Thymus (tissue), 11 donors: ENCODE measurements around the gene PPDPF. TPM values are rescaled to one million over a fixed set of nuclear protein-coding genes. Genes with fewer than 3 reads are reported as not detected.

ENCODE experiments used
- DNase-seq, 9 donors: peaks; one replicate each; pipeline ENCODE4 v3.0.0-alpha.2; 2013; ENCODE audit warnings: low spot score in 9 of 9, low read depth in 6 of 9, missing footprints in 1 of 9
- H3K27ac ChIP-seq, 2 donors: one replicate each; pipeline ENCODE4 v1.5.1; 2013; ENCODE audit warnings: control low read depth in 1 of 2, low read depth in 1 of 2, low read length in 1 of 2, mild to moderate bottlenecking in 1 of 2, moderate library complexity in 1 of 2
- H3K27me3 ChIP-seq, 2 donors: one replicate each; pipeline ENCODE4 v1.5.1; 2013; ENCODE audit warnings: low read length in 1 of 2; ENCODE audit not compliant: control insufficient read depth in 2 of 2, insufficient read depth in 1 of 2
- H3K36me3 ChIP-seq, 2 donors: one replicate each; pipeline ENCODE4 v1.5.1; 2013; ENCODE audit warnings: low read length in 1 of 2, mild to moderate bottlenecking in 1 of 2, moderate library complexity in 1 of 2; ENCODE audit not compliant: control insufficient read depth in 2 of 2, insufficient read depth in 2 of 2
- H3K4me1 ChIP-seq, 2 donors: one replicate each; pipeline ENCODE4 v1.5.1; 2013; ENCODE audit warnings: low read length in 2 of 2; ENCODE audit not compliant: control insufficient read depth in 2 of 2, insufficient read depth in 2 of 2
- H3K4me3 ChIP-seq, 2 donors: one replicate each; pipeline ENCODE4 v1.5.1; 2013; ENCODE audit warnings: low read length in 2 of 2, control low read depth in 1 of 2, mild to moderate bottlenecking in 1 of 2
- H3K9me3 ChIP-seq, 2 donors: one replicate each; pipeline ENCODE4 v1.5.1; 2013; ENCODE audit warnings: low read length in 1 of 2, mild to moderate bottlenecking in 1 of 2; ENCODE audit not compliant: control insufficient read depth in 2 of 2, insufficient read depth in 1 of 2
- WGBS: extraction: QIAGEN DNeasy Blood & Tissue Kit; methylation state at CpG from one replicate; pipeline ENCODE4 v1.1.7; 2013; 5-methylcytosine and 5-hydroxymethylcytosine counted together
- polyA plus RNA-seq: library from polyadenylated mRNA; stranded (reverse); fragments of 200-250 nt; gene quantifications from one replicate; pipeline ENCODE4 v1.2.3, GENCODE V29; 2013
- total RNA-seq: library from RNA; stranded (reverse); fragments of 120-200 nt; gene quantifications from one replicate; pipeline ENCODE4 v1.2.4, GENCODE V29; 2013
- donor health status: healthy.

PPDPF gene
- total and polyA plus RNA-seq, 2 donors, result 18.0 to 229 TPM

DNA sequence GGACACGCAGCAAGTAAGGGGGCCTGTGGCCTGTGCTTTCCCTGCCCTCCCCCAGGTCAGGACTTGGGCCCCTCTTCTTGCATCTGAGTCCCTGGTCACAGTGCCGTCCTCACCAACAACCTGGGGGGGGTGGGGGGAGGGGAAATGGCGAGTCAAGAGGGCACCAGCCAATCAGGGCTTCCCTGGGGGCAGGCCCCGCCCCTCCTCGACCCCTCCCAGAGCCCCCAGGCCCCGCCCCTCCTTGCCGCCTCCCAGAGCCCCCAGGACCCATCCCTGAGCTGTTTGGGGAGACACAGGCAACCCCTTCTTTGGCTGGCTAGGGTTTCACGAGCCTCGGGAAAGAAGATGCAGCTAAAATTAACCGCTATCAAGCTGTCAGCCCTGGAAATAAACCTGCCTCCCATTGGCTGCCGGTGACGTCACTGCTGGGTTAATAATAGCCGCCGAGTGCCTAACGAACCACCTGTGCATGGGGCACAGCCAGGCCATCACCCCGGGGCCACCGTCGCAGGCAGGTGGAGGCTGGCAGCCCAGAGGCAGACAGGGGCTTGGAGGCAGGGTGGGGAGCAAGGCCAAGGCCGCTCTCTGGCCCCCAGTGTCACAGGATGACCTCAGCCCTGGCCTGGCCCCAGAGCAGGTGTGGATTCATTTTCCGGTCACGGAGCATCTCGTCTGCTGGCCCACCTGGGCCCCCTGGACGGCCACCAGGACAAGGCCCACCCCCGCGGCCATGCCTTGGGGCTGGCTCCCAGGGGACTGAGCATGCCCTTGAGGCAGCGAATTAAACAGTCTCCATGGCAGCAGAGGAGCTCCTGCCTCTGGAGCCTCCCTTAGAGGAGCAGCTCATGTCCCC, 18.5 kb upstream of the PPDPF start:
- no peaks in the 10 kb centered on the region for H3K4me1 ChIP-seq
- 49% methylated on average over 26 of the region's 26 CpGs for WGBS
- H3K36me3 ChIP-seq, result no peaks in the 10 kb centered on the region
- peaks cover 3 to 10% of the 10 kb centered on the region in 2 donors for H3K9me3 ChIP-seq
- H3K27ac ChIP-seq, result no peak overlapping the region
- peaks cover 39 to 69% of the 10 kb centered on the region in 2 donors for H3K27me3 ChIP-seq
- peak in 1 of 9 donors; percentile 23 for DNase-seq
- no peak overlapping the region for H3K4me3 ChIP-seq

DNA sequence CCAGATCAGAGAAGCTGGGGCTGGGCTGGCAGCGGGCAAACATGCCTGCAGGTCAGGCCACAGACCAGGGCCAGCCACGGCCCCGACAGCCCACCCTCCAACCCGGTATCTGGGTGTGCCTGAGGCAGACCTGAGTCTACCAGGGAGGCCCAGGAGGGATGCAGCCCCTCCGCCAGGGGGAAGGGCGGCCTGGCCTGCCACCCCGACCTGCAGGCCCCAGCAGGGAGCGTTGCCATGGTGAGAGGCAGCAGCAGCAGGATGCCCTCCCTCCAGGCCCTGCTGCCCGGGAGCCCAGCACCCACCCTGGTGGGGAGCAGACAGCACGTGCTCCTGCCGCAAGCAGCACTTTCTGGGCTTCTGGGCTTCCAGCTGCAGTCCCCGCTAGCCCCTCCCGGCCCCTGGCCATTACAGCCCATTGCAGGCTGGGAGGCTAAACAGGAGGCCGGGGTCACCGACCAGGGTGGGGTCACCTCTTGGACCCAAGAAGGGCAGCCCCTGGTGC, 17.8 kb upstream of the PPDPF start:
- no peaks in the 10 kb centered on the region for H3K4me1 ChIP-seq
- DNase-seq, result no peak
- peaks cover 3 to 10% of the 10 kb centered on the region in 2 donors for H3K9me3 ChIP-seq
- no peak overlapping the region for H3K4me3 ChIP-seq
- H3K27ac ChIP-seq, result no peak overlapping the region
- WGBS, result 77% methylated on average over 15 of the region's 15 CpGs
- peaks cover 32 to 64% of the 10 kb centered on the region in 2 donors for H3K27me3 ChIP-seq
- no peaks in the 10 kb centered on the region for H3K36me3 ChIP-seq

DNA sequence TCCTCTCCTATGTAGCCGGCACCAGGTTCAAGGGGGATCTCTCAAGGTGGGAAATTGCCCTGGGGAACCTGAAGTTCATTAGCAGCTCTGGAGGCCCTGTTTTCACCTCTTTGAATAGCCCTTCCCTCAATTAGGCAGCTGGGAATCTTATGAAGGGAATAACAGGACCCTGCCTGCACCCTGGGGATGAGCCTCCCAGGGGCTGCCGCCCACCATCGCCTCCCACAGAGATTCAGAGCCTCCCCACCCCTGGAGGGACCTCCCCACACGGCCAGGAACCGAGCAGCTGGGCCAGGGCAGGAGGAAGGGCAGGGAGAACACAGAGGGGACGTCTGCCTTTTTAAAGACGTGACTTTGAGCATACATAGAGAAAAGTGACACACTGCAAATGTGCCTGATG, 17.0 kb upstream of the PPDPF start:
- peaks cover 24 to 58% of the 10 kb centered on the region in 2 donors for H3K27me3 ChIP-seq
- no peak for DNase-seq
- H3K27ac ChIP-seq, result no peak overlapping the region
- H3K9me3 ChIP-seq, result peaks cover 3 to 16% of the 10 kb centered on the region in 2 donors
- WGBS, result 59% methylated on average over 7 of the region's 7 CpGs
- H3K4me1 ChIP-seq, result no peaks in the 10 kb centered on the region
- no peak overlapping the region for H3K4me3 ChIP-seq
- no peaks in the 10 kb centered on the region for H3K36me3 ChIP-seq

DNA sequence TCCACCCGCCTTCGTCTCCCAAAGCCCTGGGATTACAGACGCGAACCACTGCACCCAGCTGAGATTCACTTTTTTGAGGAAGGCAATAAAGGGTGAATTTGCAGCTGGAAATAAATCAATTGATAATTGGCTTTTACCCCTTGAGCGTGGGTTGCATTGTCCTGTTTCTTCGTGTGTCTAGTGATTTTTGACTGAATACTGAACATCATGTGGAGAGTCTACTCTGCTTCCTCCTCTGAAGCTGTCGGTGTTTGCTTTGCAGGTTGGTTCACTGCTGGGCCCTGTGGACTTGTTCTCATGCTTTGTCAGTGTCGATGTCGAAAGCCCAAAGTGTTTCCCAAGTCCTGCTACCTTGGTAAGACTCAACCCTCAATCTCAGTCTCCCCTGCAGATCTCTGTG, 15.9 kb upstream of the PPDPF start:
- Histone ChIP-seq H3K4me1 (no peaks in the 10 kb centered on the region), H3K4me3 (no peak overlapping the region), H3K9me3 (peaks cover 3 to 16% of the 10 kb centered on the region in 2 donors), H3K27me3 (peaks cover 13 to 49% of the 10 kb centered on the region in 2 donors), H3K36me3 (no peaks in the 10 kb centered on the region), H3K27ac (no peak overlapping the region)
- WGBS, result 89% methylated on average over 9 of the region's 9 CpGs
- DNase-seq, result no peak

GRCh38 chr20:63505281-63505680, 15.3 kb upstream of the PPDPF start:
- Histone ChIP-seq H3K4me1 (no peaks in the 10 kb centered on the region), H3K9me3 (peaks cover 3 to 16% of the 10 kb centered on the region in 2 donors), H3K36me3 (no peaks in the 10 kb centered on the region), H3K27me3 (peaks cover 7 to 43% of the 10 kb centered on the region in 2 donors), H3K4me3 (no peak overlapping the region), H3K27ac (no peak overlapping the region)
- WGBS, result 81% methylated on average over 8 of the region's 8 CpGs
- no peak for DNase-seq

DNA sequence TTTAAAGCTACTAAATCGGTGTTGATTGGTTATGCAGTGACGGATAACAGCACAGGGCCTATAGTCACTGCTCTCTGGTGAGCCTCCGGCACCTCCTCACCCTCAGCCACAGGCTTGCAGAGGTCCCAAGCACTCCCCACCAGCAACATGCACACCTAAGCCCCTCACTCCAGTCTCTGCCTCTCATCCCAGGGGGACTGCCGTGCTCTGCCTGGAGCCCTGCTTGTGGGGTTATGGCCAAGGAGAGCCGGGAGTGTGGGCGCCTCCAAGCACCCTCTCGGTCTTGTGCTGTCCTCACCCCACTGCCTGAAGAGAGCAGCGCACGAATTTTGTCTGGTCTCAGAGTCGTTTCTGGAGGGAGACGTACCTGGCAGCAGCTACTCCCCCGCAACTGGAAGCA, 14.8 kb upstream of the PPDPF start:
- Histone ChIP-seq H3K27me3 (peaks cover 3 to 39% of the 10 kb centered on the region in 2 donors), H3K4me1 (no peaks in the 10 kb centered on the region), H3K9me3 (peaks cover 3 to 16% of the 10 kb centered on the region in 2 donors), H3K27ac (no peak overlapping the region), H3K36me3 (no peaks in the 10 kb centered on the region), H3K4me3 (no peak overlapping the region)
- WGBS, result 86% methylated on average over 12 of the region's 12 CpGs
- no peak for DNase-seq

DNA sequence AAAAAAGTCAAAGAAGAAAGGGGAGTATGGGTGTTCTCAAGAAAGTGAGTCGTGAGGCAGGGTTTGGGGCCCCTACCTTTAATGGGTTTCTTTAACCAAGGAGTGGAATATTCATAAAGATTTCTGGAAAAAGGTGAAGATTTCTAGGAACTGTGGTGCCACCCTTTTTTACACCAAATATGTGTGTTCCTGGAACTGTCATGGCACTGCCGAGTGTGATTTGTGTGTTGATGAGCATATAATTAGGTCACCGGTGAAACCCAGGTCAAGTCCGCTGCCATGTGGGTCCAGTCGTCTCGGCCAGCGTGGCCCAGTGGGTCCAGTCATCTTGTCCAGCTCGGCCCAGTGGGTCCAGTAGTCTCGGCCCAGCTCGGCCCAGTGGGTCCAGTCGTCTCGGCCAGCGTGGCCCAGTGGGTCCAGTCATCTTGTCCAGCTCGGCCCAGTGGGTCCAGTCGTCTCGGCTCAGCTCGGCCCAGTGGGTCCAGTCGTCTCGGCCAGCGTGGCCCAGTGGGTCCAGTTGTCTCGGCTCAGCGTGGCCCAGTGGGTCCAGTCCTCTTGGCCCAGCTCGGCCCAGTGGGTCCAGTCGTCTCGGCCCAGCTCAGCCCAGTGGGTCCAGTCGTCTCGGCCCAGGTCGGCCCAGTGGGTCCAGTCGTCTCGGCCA, 13.4 kb upstream of the PPDPF start:
- H3K9me3 ChIP-seq, result peaks cover 3 to 16% of the 10 kb centered on the region in 2 donors
- H3K27ac ChIP-seq, result no peak overlapping the region
- no peaks in the 10 kb centered on the region for H3K36me3 ChIP-seq
- no peak overlapping the region for H3K4me3 ChIP-seq
- H3K27me3 ChIP-seq, result peaks cover 3 to 28% of the 10 kb centered on the region in 2 donors
- no peaks in the 10 kb centered on the region for H3K4me1 ChIP-seq
- no peak for DNase-seq
- WGBS, result 93% methylated on average over 30 of the region's 30 CpGs

DNA sequence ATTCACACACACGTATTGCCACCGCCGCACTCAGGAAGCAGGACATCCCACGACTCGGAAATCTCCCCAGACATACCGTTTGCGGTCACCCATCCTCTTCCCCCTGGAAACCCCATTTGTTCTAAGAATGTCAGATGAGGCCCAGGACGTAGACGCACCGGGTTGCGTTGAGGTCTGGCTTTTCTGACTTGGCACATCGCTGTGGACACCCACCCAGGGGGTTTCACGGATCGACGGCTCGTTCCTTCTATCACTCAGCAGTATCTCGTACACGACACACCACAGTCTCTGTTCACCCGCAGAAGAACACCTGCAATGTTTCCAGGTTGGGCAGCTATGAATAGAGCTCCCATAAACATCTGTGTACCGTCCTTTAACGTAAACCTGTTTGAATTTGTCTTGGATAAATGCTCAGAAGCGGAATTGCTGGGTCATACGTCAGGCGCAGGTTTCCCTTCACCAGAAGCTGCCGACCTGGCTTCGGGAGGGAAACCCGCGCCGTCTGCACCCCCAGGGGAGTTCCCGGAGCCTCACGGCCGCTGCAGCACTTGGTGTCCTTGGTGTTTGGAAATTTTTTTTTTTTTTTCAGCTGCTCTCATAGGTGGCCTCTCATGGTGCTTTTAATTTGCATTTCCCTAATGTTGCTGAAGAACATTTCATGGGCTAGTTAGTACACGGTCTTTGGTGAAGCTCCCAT, 12.3 kb upstream of the PPDPF start:
- H3K4me3 ChIP-seq, result no peak overlapping the region
- 87% methylated on average over 33 of the region's 33 CpGs for WGBS
- peaks cover 3 to 16% of the 10 kb centered on the region in 2 donors for H3K9me3 ChIP-seq
- no peak overlapping the region for H3K27ac ChIP-seq
- no peak for DNase-seq
- H3K36me3 ChIP-seq, result no peaks in the 10 kb centered on the region
- H3K27me3 ChIP-seq, result peaks cover 0 to 21% of the 10 kb centered on the region in 2 donors
- H3K4me1 ChIP-seq, result no peaks in the 10 kb centered on the region
